Neutrophil (primary cell): ENCODE measurements around the gene PPM1L.

ENCODE experiments used
- H3K27ac ChIP-seq: fragments of 200-600 bp; sonication (generic); 2 replicates; pipeline ENCODE4 v1.5.1; 2016; ENCODE audit warnings: mild to moderate bottlenecking, moderate library complexity
- H3K27me3 ChIP-seq: fragments of 200-600 bp; sonication (generic); 2 replicates; pipeline ENCODE4 v1.6.0; 2016; ENCODE audit warnings: mild to moderate bottlenecking
- H3K36me3 ChIP-seq: fragments of 200-600 bp; sonication (generic); 2 replicates; pipeline ENCODE4 v1.5.1; 2017
- H3K4me1 ChIP-seq, 2 experiments: fragments of 200-600 bp in 1 of 2; sonication (generic) in 1 of 2; 1 replicate in 1 of 2; 2 replicates in 1 of 2; pipeline versions ENCODE4 v1.5.1 to v1.6.1; 2013 to 2016; ENCODE audit warnings: low read depth in 1 of 2, low read length in 1 of 2, mild to moderate bottlenecking in 1 of 2, moderate library complexity in 1 of 2; ENCODE audit not compliant: control insufficient read depth in 1 of 2, insufficient read depth in 1 of 2
- H3K4me3 ChIP-seq, 2 experiments: fragments of 200-600 bp in 1 of 2; sonication (generic) in 1 of 2; 1 replicate in 1 of 2; 2 replicates in 1 of 2; pipeline ENCODE4 v1.5.1; 2013 to 2016; ENCODE audit warnings: low read depth in 1 of 2, low read length in 1 of 2, mild to moderate bottlenecking in 1 of 2, moderate library complexity in 1 of 2
- H3K9me3 ChIP-seq: fragments of 200-600 bp; sonication (generic); 2 replicates; pipeline ENCODE4 v1.5.1; 2016
- CTCF ChIP-seq: fragments of 200-600 bp; sonication (generic); IDR thresholded peaks from 2 replicates; pipeline ENCODE4 v1.5.1; 2016; ENCODE audit warnings: antibody characterized with exemption

PPM1L gene

GRCh38 chr3:160754855-160755747 lies 930 bp upstream of the PPM1L start:
- peak overlapping the region; percentile 82 to 86 for H3K4me3 ChIP-seq
- no peak for TF ChIP-seq CTCF
- no peaks in the 10 kb centered on the region for H3K9me3 ChIP-seq
- peak overlapping the region; percentile 80 for H3K27ac ChIP-seq
- peaks cover 23 to 27% of the 10 kb centered on the region in 2 experiments for H3K4me1 ChIP-seq
- no peaks in the 10 kb centered on the region for H3K36me3 ChIP-seq
- peaks cover 20% of the 10 kb centered on the region for H3K27me3 ChIP-seq

GRCh38 chr3:160757233-160758106 lies 1.4 kb downstream of the PPM1L start:
- peaks cover 23 to 27% of the 10 kb centered on the region in 2 experiments for H3K4me1 ChIP-seq
- peak overlapping the region; percentile 82 to 86 for H3K4me3 ChIP-seq
- no peaks in the 10 kb centered on the region for H3K36me3 ChIP-seq
- H3K27ac ChIP-seq: no peak overlapping the region
- peaks cover 20% of the 10 kb centered on the region for H3K27me3 ChIP-seq
- no peaks in the 10 kb centered on the region for H3K9me3 ChIP-seq
- TF ChIP-seq CTCF: no peak

- no peak for TF ChIP-seq CTCF
Measured at GRCh38 chr3:160758929-160759577, 3.0 kb downstream of the PPM1L start.

GRCh38 chr3:160763073-160763472 lies 7.0 kb downstream of the PPM1L start:
- no peaks in the 10 kb centered on the region for H3K9me3 ChIP-seq
- H3K4me3 ChIP-seq: no peak overlapping the region
- no peak for TF ChIP-seq CTCF
- H3K27ac ChIP-seq: no peak overlapping the region
- H3K36me3 ChIP-seq: no peaks in the 10 kb centered on the region
- H3K27me3 ChIP-seq: peaks cover 4% of the 10 kb centered on the region
- no peaks in the 10 kb centered on the region for H3K4me1 ChIP-seq

More at GRCh38 chr3:160758929-160759577, 3.0 kb downstream of the PPM1L start:
- Histone ChIP-seq H3K9me3 (no peaks in the 10 kb centered on the region), H3K27ac (no peak overlapping the region), H3K4me1 (peaks cover 23 to 27% of the 10 kb centered on the region in 2 experiments), H3K36me3 (no peaks in the 10 kb centered on the region), H3K27me3 (peaks cover 20% of the 10 kb centered on the region), H3K4me3 (no peak overlapping the region)

GRCh38 chr3:160765211-160765610 lies 9.2 kb downstream of the PPM1L start:
- no peak for TF ChIP-seq CTCF
- H3K4me3 ChIP-seq: no peak overlapping the region
- no peak overlapping the region for H3K27ac ChIP-seq

More at GRCh38 chr3:160765211-160765610, 9.2 kb downstream of the PPM1L start:
- Histone ChIP-seq H3K36me3 (no peaks in the 10 kb centered on the region), H3K4me1 (no peaks in the 10 kb centered on the region), H3K27me3 (no peaks in the 10 kb centered on the region), H3K9me3 (no peaks in the 10 kb centered on the region)
